HepG2 (cell line): ENCODE measurements around the gene TMEM95. TPM values are rescaled to one million over a fixed set of nuclear protein-coding genes. Genes with fewer than 3 reads are reported as not detected.
A peak's percentile ranks its signal among the peaks of the same experiment; 100 is the strongest.

Experiments used
- BCL3 ChIP-seq: sonication (generic); formaldehyde crosslinking; IDR thresholded peaks from 2 replicates; pipeline ENCODE4 v1.5.1; 2020; ENCODE audit warnings: mild to moderate bottlenecking, missing genetic modification reagents, moderate library complexity
- HHEX ChIP-seq: IDR thresholded peaks from 2 replicates; pipeline ENCODE4 v1.6.1; 2016; ENCODE audit warnings: control low read depth
- ISL2 ChIP-seq: sonication (generic); formaldehyde crosslinking; IDR thresholded peaks from 2 replicates; pipeline ENCODE4 v1.5.0; 2020; ENCODE audit warnings: missing genetic modification reagents
- KLF13 ChIP-seq: sonication (generic); formaldehyde crosslinking; IDR thresholded peaks from 2 replicates; pipeline ENCODE4 v1.4.0; 2020; ENCODE audit warnings: mild to moderate bottlenecking, missing genetic modification reagents
- MYPOP ChIP-seq: sonication (generic); formaldehyde crosslinking; IDR thresholded peaks from 2 replicates; pipeline ENCODE4 v1.8.1; 2023; ENCODE audit warnings: mild to moderate bottlenecking, moderate library complexity, missing genetic modification reagents
- NCOA5 ChIP-seq: sonication (generic); formaldehyde crosslinking; IDR thresholded peaks from 2 replicates; pipeline ENCODE4 v1.4.0; 2020; ENCODE audit warnings: missing genetic modification reagents
- NFKBIZ ChIP-seq: IDR thresholded peaks from 2 replicates; pipeline ENCODE4 v1.6.1; 2018; ENCODE audit warnings: missing genetic modification reagents, missing compliant biosample characterization
- NFRKB ChIP-seq: fragments of 450-650 bp; IDR thresholded peaks from 2 replicates; pipeline ENCODE4 v1.6.1; 2017
- NR2F1 ChIP-seq, 2 experiments: fragments of 450-650 bp in 1 of 2; formaldehyde crosslinking in 1 of 2; IDR thresholded peaks; 2 replicates each; pipeline versions ENCODE4 v1.5.0 to v1.6.1; 2016 to 2020; ENCODE audit warnings: mild to moderate bottlenecking in 1 of 2, missing compliant biosample characterization in 1 of 2, missing genetic modification reagents in 1 of 2, moderate library complexity in 1 of 2
- PAF1 ChIP-seq: IDR thresholded peaks from 2 replicates; pipeline ENCODE4 v1.6.1; 2016; ENCODE audit warnings: missing genetic modification reagents, missing compliant biosample characterization
- PATZ1 ChIP-seq: sonication (generic); formaldehyde crosslinking; IDR thresholded peaks from 2 replicates; pipeline ENCODE4 v1.4.0; 2020; ENCODE audit warnings: missing genetic modification reagents
- RARG ChIP-seq: sonication (generic); formaldehyde crosslinking; IDR thresholded peaks from 2 replicates; pipeline ENCODE4 v1.4.0; 2020; ENCODE audit warnings: low read depth, mild to moderate bottlenecking, missing genetic modification reagents
- SOX6 ChIP-seq, 2 experiments: fragments of 450-650 bp in 1 of 2; sonication (generic) in 1 of 2; formaldehyde crosslinking in 1 of 2; IDR thresholded peaks; 2 replicates each; pipeline versions ENCODE4 v1.4.0 to v1.6.1; 2017 to 2020; ENCODE audit warnings: antibody characterized with exemption in 1 of 2, mild to moderate bottlenecking in 1 of 2, missing genetic modification reagents in 1 of 2
- WIZ ChIP-seq: sonication (generic); formaldehyde crosslinking; IDR thresholded peaks from 2 replicates; pipeline ENCODE4 v1.5.1; 2020; ENCODE audit warnings: mild to moderate bottlenecking, missing genetic modification reagents
- ZBTB33 ChIP-seq: sonication (generic); formaldehyde crosslinking; IDR thresholded peaks from 2 replicates; pipeline ENCODE4 v1.4.0; 2020; ENCODE audit warnings: missing genetic modification reagents
- ZBTB49 ChIP-seq: sonication (generic); formaldehyde crosslinking; IDR thresholded peaks from 2 replicates; pipeline ENCODE4 v1.4.0; 2020; ENCODE audit warnings: missing genetic modification reagents, borderline replicate concordance
- ZC3H4 ChIP-seq: sonication (generic); formaldehyde crosslinking; IDR thresholded peaks from 2 replicates; pipeline ENCODE4 v1.4.0; 2020; ENCODE audit warnings: missing genetic modification reagents, borderline replicate concordance
- ZEB1 ChIP-seq: IDR thresholded peaks from 2 replicates; pipeline ENCODE4 v1.6.1; 2012; ENCODE audit warnings: mild to moderate bottlenecking, low read depth, inconsistent platforms; ENCODE audit not compliant: insufficient replicate concordance
- ZFP82 ChIP-seq: sonication (generic); formaldehyde crosslinking; IDR thresholded peaks from 2 replicates; pipeline ENCODE4 v1.5.1; 2020; ENCODE audit warnings: mild to moderate bottlenecking, missing genetic modification reagents, borderline replicate concordance
- ZNF33A ChIP-seq: sonication (generic); formaldehyde crosslinking; IDR thresholded peaks from 2 replicates; pipeline ENCODE4 v1.5.1; 2020; ENCODE audit warnings: missing genetic modification reagents, mild to moderate bottlenecking, moderate library complexity, borderline replicate concordance
- polyA plus RNA-seq, 8 experiments: library from polyadenylated mRNA; depleted of rRNA in 3 of 8; stranded (reverse) in 7 of 8; unstranded in 1 of 8; fragments of >200 nt; fragmentation: Illumina TruSeq in 4 of 8; extraction: Trizol in 4 of 8; gene quantifications; 2 replicates each; pipeline versions ENCODE4 v1.2.1 to v1.2.3, GENCODE V29; 2011 to 2016; ENCODE audit warnings: low read depth in 4 of 8, missing spikeins in 1 of 8, mixed read lengths in 1 of 8; ENCODE audit not compliant: insufficient read depth in 1 of 8
- total RNA-seq, 5 experiments: library from RNA; depleted of rRNA; stranded (reverse); fragments of >200 nt; fragmentation: Illumina TruSeq; extraction: Trizol; gene quantifications; 2 replicates each; pipeline ENCODE4 v1.2.3, GENCODE V29; 2016; ENCODE audit warnings: low read depth in 1 of 5

TMEM95 gene
- total and polyA plus RNA-seq, 2 of the 13 experiments (the other 11 are each of a cell fraction or from before 2014, with no cell fraction given), result not detected

- TF ChIP-seq MYPOP (CRISPR knock-in tag) (peak; percentile 57; the same call in 1 of the 2 replicates), ZNF33A (CRISPR knock-in tag) (no peak), ZBTB33 (CRISPR knock-in tag) (no peak), PAF1 (CRISPR knock-in tag) (no peak), PATZ1 (peak; percentile 29; the same call in 1 of the 2 replicates), HHEX (CRISPR knock-in tag) (no peak), NFKBIZ (CRISPR knock-in tag) (no peak), KLF13 (CRISPR knock-in tag) (no peak), BCL3 (CRISPR knock-in tag) (0 out of 2 replicates have a peak, but pooled peaks have one; percentile 21), NCOA5 (CRISPR knock-in tag) (no peak), ZFP82 (CRISPR knock-in tag) (no peak), ZC3H4 (CRISPR knock-in tag) (no peak), ZEB1 (no peak), NR2F1 (CRISPR knock-in tag; IDR thresholded peaks at IDR 0.05) (no peak), ZBTB49 (CRISPR knock-in tag) (no peak), SOX6 (IDR thresholded peaks at IDR 0.05) (no peak), SOX6 (CRISPR knock-in tag; IDR thresholded peaks at IDR 0.05) (no peak), NFRKB (no peak), ISL2 (CRISPR knock-in tag) (peak; percentile 46; the same call in 1 of the 2 replicates), RARG (CRISPR knock-in tag) (no peak), WIZ (CRISPR knock-in tag) (no peak)
Observed at GRCh38 chr17:7380855-7381683, 26.1 kb downstream of the TMEM95 start, which contains the start of gene TNK1 (continued).
